DOHH2 (cell line): ENCODE results near the gene MPC2.

Source experiments
- H3F3A ChIP-seq: fragments of 200-600 bp; sonication (generic), shearing (Covaris generic); 2 replicates; pipeline ENCODE4 v1.6.0; 2016; ENCODE audit warnings: antibody characterized with exemption, mild to moderate bottlenecking; ENCODE audit not compliant: control insufficient read depth, insufficient read depth
- H3K27ac ChIP-seq: fragments of 200-600 bp; sonication (generic); 2 replicates; pipeline ENCODE4 v1.5.1; 2014; ENCODE audit warnings: low read depth, mild to moderate bottlenecking, low read length, moderate library complexity
- H3K27me3 ChIP-seq: fragments of 200-600 bp; sonication (generic); 2 replicates; pipeline ENCODE4 v1.6.1; 2014; ENCODE audit warnings: mild to moderate bottlenecking, low read length, mixed read lengths; ENCODE audit not compliant: control insufficient read depth
- H3K36me3 ChIP-seq: fragments of 200-600 bp; sonication (generic); 2 replicates; pipeline ENCODE4 v1.6.1; 2014; ENCODE audit warnings: mild to moderate bottlenecking, low read length, moderate library complexity, mixed read lengths; ENCODE audit not compliant: control insufficient read depth
- H3K4me1 ChIP-seq: fragments of 200-600 bp; sonication (generic); 2 replicates; pipeline ENCODE4 v1.6.1; 2014; ENCODE audit warnings: mild to moderate bottlenecking, low read length, mixed read lengths; ENCODE audit not compliant: control insufficient read depth
- H3K4me2 ChIP-seq: fragments of 200-600 bp; sonication (generic); 2 replicates; pipeline ENCODE4 v1.6.0; 2014; ENCODE audit warnings: mild to moderate bottlenecking, low read length, moderate library complexity
- H3K4me3 ChIP-seq: fragments of 200-600 bp; sonication (generic); 2 replicates; pipeline ENCODE4 v1.5.1; 2014; ENCODE audit warnings: mild to moderate bottlenecking, low read length, mixed read lengths
- H3K79me2 ChIP-seq: fragments of 200-600 bp; sonication (generic); 2 replicates; pipeline ENCODE4 v1.6.1; 2014; ENCODE audit warnings: mild to moderate bottlenecking, low read length, mixed read lengths; ENCODE audit not compliant: control insufficient read depth
- H3K9me2 ChIP-seq: fragments of 200-600 bp; sonication (generic); replicated peaks from 2 replicates; pipeline ENCODE4 v1.6.1; 2014; ENCODE audit warnings: mild to moderate bottlenecking, low read length, mixed read lengths; ENCODE audit not compliant: control insufficient read depth
- H3K9me3 ChIP-seq: fragments of 200-600 bp; sonication (generic); 2 replicates; pipeline ENCODE4 v1.6.1; 2014; ENCODE audit warnings: antibody characterized with exemption, low read length, mixed read lengths; ENCODE audit not compliant: control insufficient read depth, insufficient read depth
- H4K20me1 ChIP-seq: fragments of 200-600 bp; sonication (generic); 2 replicates; pipeline ENCODE4 v1.6.0; 2014; ENCODE audit warnings: low read depth, mild to moderate bottlenecking, antibody characterized with exemption, low read length, moderate library complexity; ENCODE audit not compliant: control insufficient read depth, insufficient read depth
- EZH2phosphoT487 ChIP-seq: fragments of 200-600 bp; sonication (generic); IDR thresholded peaks from 2 replicates; pipeline ENCODE4 v1.6.1; 2017; ENCODE audit warnings: borderline replicate concordance, mild to moderate bottlenecking, antibody characterized with exemption, low read length, moderate library complexity, mixed read lengths
- TF ChIP-seq, protein P1 (sequence below): fragments of 200-600 bp; sonication (generic); IDR thresholded peaks from one replicate; pipeline ENCODE4 v1.5.1; 2014; ENCODE audit warnings: antibody characterized with exemption, mild to moderate bottlenecking, low read depth, low read length; ENCODE audit not compliant: poor library complexity, severe bottlenecking

The MPC2 gene

DNA sequence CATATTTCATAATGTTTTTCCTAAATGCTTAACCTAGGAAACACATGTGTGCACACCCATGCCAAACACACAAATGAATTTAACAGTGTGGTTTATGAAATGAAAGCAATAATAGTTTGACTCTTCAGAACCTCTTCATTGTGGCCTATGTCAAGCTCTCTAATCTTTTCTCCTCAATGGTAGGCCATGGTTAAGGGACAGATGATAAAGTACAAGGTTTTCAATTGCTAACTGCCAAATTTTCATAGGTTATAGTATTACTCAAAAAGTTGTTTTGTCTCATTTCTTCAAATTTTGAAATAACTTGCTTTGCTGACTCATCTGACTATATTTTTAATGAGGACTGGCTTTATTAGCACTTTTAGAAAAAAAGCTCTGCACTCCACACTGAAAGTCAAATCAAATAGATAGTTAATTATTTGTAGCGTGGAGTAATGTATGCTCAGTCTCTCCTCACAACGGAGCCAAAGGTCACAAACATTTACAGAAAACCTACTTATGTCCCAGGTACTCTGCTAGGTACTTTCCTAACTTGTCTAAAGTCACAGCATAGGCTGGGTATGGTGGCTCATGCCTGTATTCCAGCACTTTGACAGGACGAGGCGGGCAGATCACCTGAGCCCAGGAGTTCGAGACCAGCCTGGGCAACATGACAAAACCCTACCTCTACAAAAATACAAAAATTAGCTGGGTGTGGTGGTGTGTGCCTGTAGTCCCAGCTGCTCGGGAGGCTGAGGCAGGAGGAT lies 19.9 kb downstream of the MPC2 start:
- no peaks in the 10 kb centered on the region for H4K20me1 ChIP-seq
- no peaks in the 10 kb centered on the region for H3F3A ChIP-seq
- no peak for TF ChIP-seq EZH2phosphoT487
- TF ChIP-seq, protein P1, sequence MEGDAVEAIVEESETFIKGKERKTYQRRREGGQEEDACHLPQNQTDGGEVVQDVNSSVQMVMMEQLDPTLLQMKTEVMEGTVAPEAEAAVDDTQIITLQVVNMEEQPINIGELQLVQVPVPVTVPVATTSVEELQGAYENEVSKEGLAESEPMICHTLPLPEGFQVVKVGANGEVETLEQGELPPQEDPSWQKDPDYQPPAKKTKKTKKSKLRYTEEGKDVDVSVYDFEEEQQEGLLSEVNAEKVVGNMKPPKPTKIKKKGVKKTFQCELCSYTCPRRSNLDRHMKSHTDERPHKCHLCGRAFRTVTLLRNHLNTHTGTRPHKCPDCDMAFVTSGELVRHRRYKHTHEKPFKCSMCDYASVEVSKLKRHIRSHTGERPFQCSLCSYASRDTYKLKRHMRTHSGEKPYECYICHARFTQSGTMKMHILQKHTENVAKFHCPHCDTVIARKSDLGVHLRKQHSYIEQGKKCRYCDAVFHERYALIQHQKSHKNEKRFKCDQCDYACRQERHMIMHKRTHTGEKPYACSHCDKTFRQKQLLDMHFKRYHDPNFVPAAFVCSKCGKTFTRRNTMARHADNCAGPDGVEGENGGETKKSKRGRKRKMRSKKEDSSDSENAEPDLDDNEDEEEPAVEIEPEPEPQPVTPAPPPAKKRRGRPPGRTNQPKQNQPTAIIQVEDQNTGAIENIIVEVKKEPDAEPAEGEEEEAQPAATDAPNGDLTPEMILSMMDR: no peak
- H3K9me2 ChIP-seq: no peaks in the 10 kb centered on the region
- no peaks in the 10 kb centered on the region for H3K27me3 ChIP-seq
- H3K9me3 ChIP-seq: no peaks in the 10 kb centered on the region
- no peak overlapping the region for H3K4me2 ChIP-seq
- H3K79me2 ChIP-seq: no peaks in the 10 kb centered on the region
- H3K36me3 ChIP-seq: peaks cover 29% of the 10 kb centered on the region
- peaks cover 1% of the 10 kb centered on the region for H3K4me1 ChIP-seq
- no peak overlapping the region for H3K27ac ChIP-seq
- H3K4me3 ChIP-seq: no peak overlapping the region

DNA sequence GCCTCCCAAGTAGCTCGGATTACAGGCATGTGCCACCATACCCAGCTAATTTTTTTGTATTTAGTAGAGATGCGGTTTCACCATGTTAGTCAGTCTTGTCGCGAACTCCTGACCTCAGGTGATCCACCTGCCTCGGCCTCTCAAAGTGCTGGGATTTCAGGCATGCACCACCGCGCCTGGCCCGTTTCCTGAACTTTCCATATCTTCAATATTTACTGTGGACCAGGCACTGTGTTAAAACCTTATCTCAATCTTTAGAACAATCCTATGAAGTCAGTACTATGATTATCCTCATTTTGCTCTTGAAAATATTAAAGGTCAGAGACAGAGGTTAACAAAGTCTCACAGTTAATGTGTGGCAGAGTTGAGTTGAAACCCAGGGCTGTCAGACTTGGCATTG lies 21.3 kb downstream of the MPC2 start:
- no peak for TF ChIP-seq EZH2phosphoT487
- TF ChIP-seq, protein P1: no peak

DNA sequence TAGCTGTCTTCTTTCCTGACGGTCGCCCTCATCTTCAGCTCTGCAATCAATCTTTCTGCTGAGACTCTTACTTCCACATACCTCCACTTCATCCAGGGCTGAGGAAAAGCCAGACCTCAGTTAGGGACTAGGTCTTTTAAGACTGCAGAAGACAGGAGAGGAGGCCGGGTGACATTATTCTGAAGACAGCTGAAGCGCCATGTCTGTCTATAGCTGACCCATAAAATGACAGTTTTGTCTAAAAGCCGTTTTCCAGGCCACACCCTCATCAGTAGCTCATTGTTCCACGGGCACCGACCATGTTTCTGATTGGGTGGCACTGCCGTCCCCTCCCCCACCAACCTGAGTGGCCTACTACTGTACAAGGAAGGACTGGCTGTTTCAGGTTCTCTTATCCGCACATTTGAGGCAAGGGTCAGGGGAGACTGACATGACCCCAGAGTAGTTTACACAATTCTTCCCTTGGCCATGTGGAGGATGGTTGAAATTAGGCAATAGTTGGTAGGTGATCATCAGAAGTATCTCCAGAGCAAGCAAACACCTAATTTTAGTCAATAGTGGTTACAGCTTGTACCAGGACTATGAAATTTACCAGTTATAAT lies 22.9 kb downstream of the MPC2 start, which contains the start of gene ADCY10:
TSS of gene ADCY10 (minus strand) at position 240 of the 602 bp plus-strand sequence. CDS start 8,994 bp downstream, outside the sequence.
- peaks cover 18% of the 10 kb centered on the region for H3K36me3 ChIP-seq
- TF ChIP-seq, protein P1: no peak
- TF ChIP-seq EZH2phosphoT487: no peak

More for the DNA sequence above, 21.3 kb downstream of the MPC2 start:
- H3K27me3 ChIP-seq: no peaks in the 10 kb centered on the region
- no peak overlapping the region for H3K4me3 ChIP-seq
- H3F3A ChIP-seq: no peaks in the 10 kb centered on the region
- no peaks in the 10 kb centered on the region for H3K9me3 ChIP-seq
- H4K20me1 ChIP-seq: no peaks in the 10 kb centered on the region
- H3K36me3 ChIP-seq: peaks cover 29% of the 10 kb centered on the region
- H3K4me2 ChIP-seq: no peak overlapping the region
- no peaks in the 10 kb centered on the region for H3K9me2 ChIP-seq
- no peaks in the 10 kb centered on the region for H3K4me1 ChIP-seq
- no peaks in the 10 kb centered on the region for H3K79me2 ChIP-seq
- H3K27ac ChIP-seq: no peak overlapping the region

More for the DNA sequence above, 22.9 kb downstream of the MPC2 start, which contains the start of gene ADCY10:
- no peak within 1 kb of the TSS for H3K27ac ChIP-seq
- H3K4me2 ChIP-seq: no peak within 1 kb of the TSS
- no peaks in the 10 kb centered on the region for H3K27me3 ChIP-seq
- H4K20me1 ChIP-seq: no peaks in the 10 kb centered on the region
- H3K4me1 ChIP-seq: no peaks in the 10 kb centered on the region
- H3K9me2 ChIP-seq: no peaks in the 10 kb centered on the region
- peaks cover 13% of the 10 kb centered on the region; the same call in 1 of the 2 replicates for H3K9me3 ChIP-seq
- H3F3A ChIP-seq: no peaks in the 10 kb centered on the region
- H3K79me2 ChIP-seq: no peaks in the 10 kb centered on the region
- H3K4me3 ChIP-seq: no peak within 1 kb of the TSS
